HCT116 (cell line): Measurements from ENCODE around the gene LTBP1. TPM values are rescaled to one million over a fixed set of nuclear protein-coding genes. Genes with fewer than 3 reads are reported as not detected.

Experiments
- ATAC-seq: fragments of 200-7000 bp; cut with Tn5 transposase; 2 replicates; pipeline ENCODE4 v1.9.1; 2020; ENCODE audit warnings: mild to moderate bottlenecking, moderate library complexity
- BruUV-seq: library from RNA; stranded (reverse); fragments of 400-500 nt; replicated peaks from 2 replicates; lab custom pipeline; 2021; lab: Mats Ljungman, UMichigan
- CTCF ChIA-PET: fragments of 300-600 bp; sonication (Branson Sonifier 250); formaldehyde crosslinking; loops from one replicate; lab custom pipeline; 2021; ENCODE audit warnings: antibody characterized with exemption; lab: Charles Lee
- POLR2A ChIA-PET: fragments of 300-600, 350-600 bp; sonication (Branson Sonifier 250); formaldehyde crosslinking; loops from one replicate; lab custom pipeline; 2021; ENCODE audit warnings: antibody characterized with exemption; lab: Charles Lee
- RAD21 ChIA-PET, 2 experiments: fragments of 300-600 bp; sonication (Branson Sonifier 250); formaldehyde crosslinking; loops; one replicate each; lab custom pipeline; 2023; ENCODE audit warnings: low total read pairs in 2 of 2; ENCODE audit not compliant: uncharacterized antibody in 2 of 2, unreplicated experiment in 2 of 2, low non-redundant PET in 1 of 2; lab: Charles Lee
- DNase-seq: peaks from one replicate; pipeline ENCODE4 v3.0.0-alpha.2; 2010; ENCODE audit warnings: low read depth, low spot score
- H2AFZ ChIP-seq: fragments of 200-600 bp; shearing (Covaris generic), sonication (generic); 2 replicates; pipeline ENCODE4 v1.6.1; 2017; ENCODE audit warnings: low read depth, mixed run types, mixed read lengths, antibody characterized with exemption, low read length; ENCODE audit not compliant: poor library complexity, severe bottlenecking
- H3K27ac ChIP-seq: 2 replicates; pipeline ENCODE4 v1.5.1; 2012; ENCODE audit warnings: low read depth, low read length
- H3K27me3 ChIP-seq: fragments of 200-600 bp; sonication (generic); 2 replicates; pipeline ENCODE4 v1.6.1; 2016; ENCODE audit warnings: mixed run types, low read length, mixed read lengths; ENCODE audit not compliant: insufficient read depth
- H3K36me3 ChIP-seq, 2 experiments: fragments of 200-500 bp in 1 of 2; fragments of 200-600 bp in 1 of 2; sonication (Bioruptor generic) in 1 of 2; sonication (generic) in 1 of 2; 2 replicates each; pipeline versions ENCODE4 v1.5.1 to v1.6.1; 2014 to 2016; ENCODE audit warnings: low read length in 2 of 2, inconsistent platforms in 1 of 2, mixed read lengths in 1 of 2, mixed run types in 1 of 2; ENCODE audit not compliant: insufficient read depth in 2 of 2, control insufficient read depth in 1 of 2
- H3K4me1 ChIP-seq, 2 experiments: fragments of 200-600 bp in 1 of 2; sonication (generic) in 1 of 2; 2 replicates each; pipeline versions ENCODE4 v1.5.1 to v1.6.1; 2012 to 2017; ENCODE audit warnings: low read length in 2 of 2, inconsistent platforms in 1 of 2, mild to moderate bottlenecking in 1 of 2, mixed read lengths in 1 of 2, mixed run types in 1 of 2, moderate library complexity in 1 of 2; ENCODE audit not compliant: insufficient read depth in 2 of 2, control insufficient read depth in 1 of 2
- H3K4me2 ChIP-seq: fragments of 200-600 bp; sonication (generic); 2 replicates; pipeline ENCODE4 v1.6.1; 2017; ENCODE audit warnings: mixed run types, low read length, mixed read lengths
- H3K4me3 ChIP-seq, 2 experiments: fragments of 200-600 bp in 1 of 2; sonication (generic) in 1 of 2; replicated peaks in 1 of 2; 2 replicates each; pipeline ENCODE4 v1.5.1; 2011 to 2016; ENCODE audit warnings: low read length in 2 of 2, control low read depth in 1 of 2, low read depth in 1 of 2, mild to moderate bottlenecking in 1 of 2, mixed read lengths in 1 of 2, mixed run types in 1 of 2
- H3K79me2 ChIP-seq: fragments of 200-600 bp; sonication (generic); 2 replicates; pipeline ENCODE4 v1.6.1; 2017; ENCODE audit warnings: mild to moderate bottlenecking, mixed run types, low read length, moderate library complexity, mixed read lengths; ENCODE audit not compliant: insufficient read depth
- H3K9ac ChIP-seq: fragments of 200-600 bp; sonication (generic); 2 replicates; pipeline ENCODE4 v1.6.1; 2016; ENCODE audit warnings: low read length, mixed read lengths
- H3K9me2 ChIP-seq: fragments of 200-600 bp; sonication (generic), shearing (Covaris generic); 2 replicates; pipeline ENCODE4 v1.6.1; 2017; ENCODE audit warnings: mixed run types, mild to moderate bottlenecking, moderate library complexity; ENCODE audit not compliant: insufficient read depth
- H3K9me3 ChIP-seq, 2 experiments: fragments of 200-500 bp in 1 of 2; fragments of 200-600 bp in 1 of 2; sonication (Bioruptor generic) in 1 of 2; sonication (generic) in 1 of 2; 2 replicates each; pipeline ENCODE4 v1.6.1; 2014 to 2017; ENCODE audit warnings: low read length in 2 of 2, mixed read lengths in 2 of 2, inconsistent platforms in 1 of 2, low read depth in 1 of 2, mild to moderate bottlenecking in 1 of 2, mixed run types in 1 of 2, moderate library complexity in 1 of 2; ENCODE audit not compliant: control insufficient read depth in 1 of 2, insufficient read depth in 1 of 2
- H4K20me1 ChIP-seq: fragments of 200-600 bp; sonication (generic), shearing (Covaris generic); 2 replicates; pipeline ENCODE4 v1.6.1; 2017; ENCODE audit warnings: mixed run types, mild to moderate bottlenecking, moderate library complexity; ENCODE audit not compliant: insufficient read depth
- CBX3 ChIP-seq: IDR thresholded peaks from 2 replicates; pipeline ENCODE4 v1.6.1; 2012; ENCODE audit warnings: low read depth
- CEBPB ChIP-seq: IDR thresholded peaks from 2 replicates; pipeline ENCODE4 v1.6.1; 2012; ENCODE audit warnings: low read depth
- EGR1 ChIP-seq: IDR thresholded peaks from 2 replicates; pipeline ENCODE4 v1.6.1; 2012; ENCODE audit warnings: low read depth
- ELF1 ChIP-seq: IDR thresholded peaks from 2 replicates; pipeline ENCODE4 v1.6.1; 2012; ENCODE audit warnings: low read depth, borderline replicate concordance
- EZH2 ChIP-seq: fragments of 200-600 bp; sonication (generic); IDR thresholded peaks from 2 replicates; pipeline ENCODE4 v1.6.1; 2017; ENCODE audit warnings: antibody characterized with exemption, mixed run types
- EZH2phosphoT487 ChIP-seq: fragments of 200-600 bp; IDR thresholded peaks from 2 replicates; pipeline ENCODE4 v1.6.1; 2018; ENCODE audit warnings: antibody characterized with exemption, borderline replicate concordance
- FOSL1 ChIP-seq: IDR thresholded peaks from 2 replicates; pipeline ENCODE4 v1.6.1; 2012; ENCODE audit warnings: low read depth
- JUND ChIP-seq: IDR thresholded peaks from 2 replicates; pipeline ENCODE4 v1.6.1; 2012
- POLR2A ChIP-seq: IDR thresholded peaks from 2 replicates; pipeline ENCODE4 v1.7.0; 2011; ENCODE audit warnings: borderline replicate concordance; ENCODE audit not compliant: insufficient read depth, insufficient read length; ENCODE audit errors: extremely low read depth
- RAD21 ChIP-seq: IDR thresholded peaks from 2 replicates; pipeline ENCODE4 v1.6.1; 2012; ENCODE audit warnings: low read depth, mild to moderate bottlenecking
- SIN3A ChIP-seq: IDR thresholded peaks from 2 replicates; pipeline ENCODE4 v1.6.1; 2012; ENCODE audit warnings: low read depth
- SP1 ChIP-seq: IDR thresholded peaks from 2 replicates; pipeline ENCODE4 v1.6.1; 2012; ENCODE audit warnings: low read depth
- SRF ChIP-seq: IDR thresholded peaks from 2 replicates; pipeline ENCODE4 v1.6.1; 2012; ENCODE audit warnings: low read depth
- YY1 ChIP-seq: IDR thresholded peaks from 2 replicates; pipeline ENCODE4 v1.6.1; 2011; ENCODE audit warnings: low read length, low read depth, moderate library complexity, mild to moderate bottlenecking; ENCODE audit not compliant: insufficient replicate concordance; ENCODE audit errors: extremely low read depth
- ZFX ChIP-seq: fragments of 450-650 bp; IDR thresholded peaks from 2 replicates; pipeline ENCODE4 v1.6.1; 2017
- ZNF274 ChIP-seq: fragments of 200-500 bp; sonication (Bioruptor generic); IDR thresholded peaks from 2 replicates; pipeline ENCODE4 v1.6.1; 2014; ENCODE audit warnings: mild to moderate bottlenecking, low read depth, low read length, inconsistent platforms
- intact Hi-C: fragments of 100-400 bp; cut with micrococcal nuclease; formaldehyde crosslinking; loops from 2 replicates; pipeline ENCODE4 v1.10.0; 2022
- total RNA-seq: library from RNA; stranded (reverse); gene quantifications from one replicate; pipeline ENCODE4 v1.2.1, GENCODE V29; 2021; ENCODE audit not compliant: unreplicated experiment
- TF ChIP-seq, protein P1 (sequence below): IDR thresholded peaks from 2 replicates; pipeline ENCODE4 v1.6.1; 2012
- TF ChIP-seq, protein P2 (sequence below), 3 experiments: fragments of 200-600 bp in 1 of 3; sonication (generic) in 1 of 3; IDR thresholded peaks in 2 of 3; conservative IDR thresholded peaks in 1 of 3; 2 replicates each; pipeline ENCODE4 v1.5.1; 2012 to 2017; ENCODE audit warnings: low read depth in 2 of 3, low read length in 2 of 3, antibody characterized with exemption in 1 of 3, borderline replicate concordance in 1 of 3, control low read depth in 1 of 3, mild to moderate bottlenecking in 1 of 3, mixed read lengths in 1 of 3, mixed run types in 1 of 3, moderate library complexity in 1 of 3; ENCODE audit not compliant: insufficient read depth in 1 of 3
- TF ChIP-seq, protein P3 (sequence below): IDR thresholded peaks from 2 replicates; pipeline ENCODE4 v1.6.1; 2011; ENCODE audit warnings: mild to moderate bottlenecking, low read length, moderate library complexity; ENCODE audit not compliant: insufficient replicate concordance; ENCODE audit errors: extremely low read depth

Gene LTBP1
- total RNA-seq, 1 experiment from 2014 or later: 5.1 TPM

DNA sequence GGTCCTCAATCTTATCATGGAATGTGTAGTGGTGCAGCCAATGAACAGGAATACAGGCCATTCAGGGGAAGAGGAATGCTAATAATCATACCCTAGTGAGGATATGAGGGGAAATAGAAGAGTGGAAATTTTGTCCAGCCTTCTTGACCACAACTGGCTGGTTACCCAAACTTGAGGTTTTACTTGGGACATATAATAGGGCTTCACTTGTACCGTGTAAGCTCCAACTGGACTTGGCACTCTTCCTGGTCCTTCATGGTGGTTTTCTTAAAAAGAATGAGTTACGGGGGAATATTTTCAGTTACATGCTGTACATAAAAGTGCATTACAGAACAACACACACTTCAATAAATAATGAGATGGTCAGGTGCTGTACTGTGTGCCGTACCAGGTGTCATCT lies 294.8 kb downstream of the LTBP1 start (continued):
- TF ChIP-seq, protein P1, sequence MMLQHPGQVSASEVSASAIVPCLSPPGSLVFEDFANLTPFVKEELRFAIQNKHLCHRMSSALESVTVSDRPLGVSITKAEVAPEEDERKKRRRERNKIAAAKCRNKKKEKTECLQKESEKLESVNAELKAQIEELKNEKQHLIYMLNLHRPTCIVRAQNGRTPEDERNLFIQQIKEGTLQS: no peak
- TF ChIP-seq JUND (no peak), ZNF274 (no peak), EZH2phosphoT487 (no peak), ZFX (no peak), FOSL1 (no peak), CBX3 (no peak), EZH2 (no peak), SRF (no peak), ELF1 (no peak), CEBPB (no peak), SIN3A (no peak)

DNA sequence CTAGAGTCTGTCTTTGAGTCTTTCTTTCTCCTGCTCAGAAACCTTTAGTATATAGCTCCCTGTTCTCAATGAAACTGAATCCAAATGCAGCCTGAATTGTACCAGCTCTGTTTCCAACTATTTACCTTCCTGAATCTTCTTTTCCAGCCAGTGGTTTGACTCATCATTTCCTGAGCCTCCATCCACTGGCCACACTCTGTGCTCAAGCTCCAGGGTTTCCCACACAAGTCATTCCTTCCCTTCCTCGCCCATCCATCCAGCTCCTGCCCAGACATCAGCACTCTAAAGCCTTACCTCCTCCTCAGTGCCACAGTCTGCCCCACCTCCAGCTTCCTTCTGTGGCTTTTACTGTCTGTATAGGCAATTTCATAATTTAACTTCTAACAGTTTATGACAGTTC lies 296.1 kb downstream of the LTBP1 start:
- H3K4me1 ChIP-seq: no peaks in the 10 kb centered on the region
- H3K9ac ChIP-seq: no peak overlapping the region
- H3K4me2 ChIP-seq: no peak overlapping the region
- no peaks in the 10 kb centered on the region for H3K36me3 ChIP-seq
- TF ChIP-seq SP1 (no peak), EZH2 (no peak), FOSL1 (no peak), POLR2A (no peak), EGR1 (no peak), ELF1 (no peak), ZFX (no peak), SRF (no peak), JUND (no peak), CBX3 (no peak), ZNF274 (no peak), RAD21 (no peak), YY1 (no peak)
- TF ChIP-seq, protein P2, sequence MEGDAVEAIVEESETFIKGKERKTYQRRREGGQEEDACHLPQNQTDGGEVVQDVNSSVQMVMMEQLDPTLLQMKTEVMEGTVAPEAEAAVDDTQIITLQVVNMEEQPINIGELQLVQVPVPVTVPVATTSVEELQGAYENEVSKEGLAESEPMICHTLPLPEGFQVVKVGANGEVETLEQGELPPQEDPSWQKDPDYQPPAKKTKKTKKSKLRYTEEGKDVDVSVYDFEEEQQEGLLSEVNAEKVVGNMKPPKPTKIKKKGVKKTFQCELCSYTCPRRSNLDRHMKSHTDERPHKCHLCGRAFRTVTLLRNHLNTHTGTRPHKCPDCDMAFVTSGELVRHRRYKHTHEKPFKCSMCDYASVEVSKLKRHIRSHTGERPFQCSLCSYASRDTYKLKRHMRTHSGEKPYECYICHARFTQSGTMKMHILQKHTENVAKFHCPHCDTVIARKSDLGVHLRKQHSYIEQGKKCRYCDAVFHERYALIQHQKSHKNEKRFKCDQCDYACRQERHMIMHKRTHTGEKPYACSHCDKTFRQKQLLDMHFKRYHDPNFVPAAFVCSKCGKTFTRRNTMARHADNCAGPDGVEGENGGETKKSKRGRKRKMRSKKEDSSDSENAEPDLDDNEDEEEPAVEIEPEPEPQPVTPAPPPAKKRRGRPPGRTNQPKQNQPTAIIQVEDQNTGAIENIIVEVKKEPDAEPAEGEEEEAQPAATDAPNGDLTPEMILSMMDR (IDR thresholded peaks at IDR 0.05 in 2 of 3, conservative IDR thresholded peaks at IDR 0.05 in 1 of 3; ENCODE audit: borderline replicate concordance in 1 of 3, insufficient read depth in 1 of 3, low read depth in 2 of 3, low read length in 2 of 3): no peak
- TF ChIP-seq, protein P3, sequence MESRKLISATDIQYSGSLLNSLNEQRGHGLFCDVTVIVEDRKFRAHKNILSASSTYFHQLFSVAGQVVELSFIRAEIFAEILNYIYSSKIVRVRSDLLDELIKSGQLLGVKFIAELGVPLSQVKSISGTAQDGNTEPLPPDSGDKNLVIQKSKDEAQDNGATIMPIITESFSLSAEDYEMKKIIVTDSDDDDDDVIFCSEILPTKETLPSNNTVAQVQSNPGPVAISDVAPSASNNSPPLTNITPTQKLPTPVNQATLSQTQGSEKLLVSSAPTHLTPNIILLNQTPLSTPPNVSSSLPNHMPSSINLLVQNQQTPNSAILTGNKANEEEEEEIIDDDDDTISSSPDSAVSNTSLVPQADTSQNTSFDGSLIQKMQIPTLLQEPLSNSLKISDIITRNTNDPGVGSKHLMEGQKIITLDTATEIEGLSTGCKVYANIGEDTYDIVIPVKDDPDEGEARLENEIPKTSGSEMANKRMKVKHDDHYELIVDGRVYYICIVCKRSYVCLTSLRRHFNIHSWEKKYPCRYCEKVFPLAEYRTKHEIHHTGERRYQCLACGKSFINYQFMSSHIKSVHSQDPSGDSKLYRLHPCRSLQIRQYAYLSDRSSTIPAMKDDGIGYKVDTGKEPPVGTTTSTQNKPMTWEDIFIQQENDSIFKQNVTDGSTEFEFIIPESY: no peak
- H3K79me2 ChIP-seq: no peaks in the 10 kb centered on the region
- H3K9me3 ChIP-seq: no peaks in the 10 kb centered on the region
- no peaks in the 10 kb centered on the region for H3K27me3 ChIP-seq
- ChIA-PET POLR2A (no interaction called here), RAD21 (no interaction called here), CTCF (interaction anchor here (0.7 kb wide), 1 partner anchor 153 kb away, joined by 4 read pairs; no protein-coding TSS in a partner anchor)
- intact Hi-C loops: no loop called here
- no peak overlapping the region for H3K27ac ChIP-seq
- ATAC-seq (no peak), DNase-seq (no peak)
- no peaks in the 10 kb centered on the region for H4K20me1 ChIP-seq
- no peak overlapping the region for H3K4me3 ChIP-seq
- H3K9me2 ChIP-seq: no peaks in the 10 kb centered on the region
- no TSS peak for BruUV-seq
- H2AFZ ChIP-seq: no peak overlapping the region
